Spleen (tissue), 7 donors: Measurements from ENCODE around the gene YPEL4.

Experiments
- CTCF ChIP-seq, 11 experiments: fragments of 200-600 bp in 7 of 11; fragments of 450-650 bp in 4 of 11; sonication (generic) in 4 of 11; IDR thresholded peaks in 8 of 11; conservative IDR thresholded peaks in 3 of 11; 1 replicate in 7 of 11; 2 replicates in 4 of 11; pipeline versions ENCODE4 v1.4.0 to v1.8.0; 2016 to 2021; ENCODE audit warnings: antibody characterized with exemption in 11 of 11, inconsistent platforms in 4 of 11, mild to moderate bottlenecking in 1 of 11
- POLR2A ChIP-seq, 3 donors: fragments of 450-650 bp; IDR thresholded peaks; one replicate each; pipeline ENCODE4 v1.5.1; 2017; ENCODE audit warnings: antibody characterized with exemption in 3 of 3, mild to moderate bottlenecking in 1 of 3
- donor health status: DM: no; HTN: no; CAD: no; lungs with moderate emphysema.
- donor health status: DM: no; HTN: no; CAD: no.
- donor health status: DM: no; HTN: no; CAD: no.

DNA sequence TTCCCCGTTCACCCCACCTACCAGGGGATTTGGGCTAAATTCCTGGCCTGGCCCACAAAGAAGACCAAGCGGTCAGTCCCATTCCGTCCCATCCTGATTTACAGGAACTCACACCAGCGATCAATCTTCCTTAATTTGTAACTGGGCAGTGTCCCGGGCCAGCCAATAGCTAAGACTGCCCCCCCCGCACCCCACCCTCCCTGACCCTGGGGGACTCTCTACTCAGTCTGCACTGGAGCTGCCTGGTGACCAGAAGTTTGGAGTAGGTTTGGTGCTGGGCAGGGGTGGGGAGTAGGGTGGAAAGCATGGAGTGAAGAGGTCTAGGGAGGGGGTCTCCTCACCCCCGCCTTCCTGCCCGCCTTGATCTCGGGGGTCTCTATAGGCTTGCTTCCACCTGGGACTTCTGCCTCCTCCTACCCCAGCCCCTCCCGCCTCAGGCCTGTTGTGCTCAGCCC, 52.2 kb downstream of the YPEL4 start, which contains the start of gene SERPING1:
- TF ChIP-seq POLR2A (IDR thresholded peaks at IDR 0.05) (no peak), CTCF (IDR thresholded peaks at IDR 0.05 in 8 of 11, conservative IDR thresholded peaks at IDR 0.05 in 3 of 11) (no peak)
